ENCODE data around the gene CYP1B1.

- no peak for TF ChIP-seq CTCF (IDR thresholded peaks at IDR 0.05; ENCODE audit: poor library complexity, severe bottlenecking)
- TF ChIP-seq POLR2AphosphoS5 (IDR thresholded peaks at IDR 0.05): no peak
- TF ChIP-seq EP300 (conservative IDR thresholded peaks at IDR 0.05; ENCODE audit: poor library complexity, severe bottlenecking): no peak
- TF ChIP-seq RAD21 (conservative IDR thresholded peaks at IDR 0.05): no peak
- TF ChIP-seq REST (IDR thresholded peaks at IDR 0.05; ENCODE audit: borderline replicate concordance): no peak
- no peak for TF ChIP-seq EZH2 (IDR thresholded peaks at IDR 0.05; ENCODE audit: borderline replicate concordance, insufficient read depth, low read length, poor library complexity, severe bottlenecking)
- TF ChIP-seq SMC3 (conservative IDR thresholded peaks at IDR 0.05; ENCODE audit: poor library complexity): no peak
- TF ChIP-seq TAF1 (IDR thresholded peaks at IDR 0.05; ENCODE audit: low read depth): no peak
Observed at GRCh38 chr2:38060236-38061018, 15.5 kb downstream of the CYP1B1 start.

All from neural cell (in vitro differentiated cells).